Neural cell (in vitro differentiated cells): ENCODE results near the gene NINL.

Experiments used
- CTCF ChIP-seq: fragments of 450-650 bp; IDR thresholded peaks from 2 replicates; pipeline ENCODE4 v1.5.1; 2014; ENCODE audit warnings: antibody characterized with exemption, mild to moderate bottlenecking, moderate library complexity; ENCODE audit not compliant: poor library complexity, severe bottlenecking
- MXI1 ChIP-seq: fragments of 450-650 bp; conservative IDR thresholded peaks from 2 replicates; pipeline ENCODE4 v1.6.1; 2014; ENCODE audit warnings: antibody characterized with exemption, mild to moderate bottlenecking; ENCODE audit not compliant: poor library complexity, severe bottlenecking
- POLR2AphosphoS5 ChIP-seq: IDR thresholded peaks from 2 replicates; pipeline ENCODE4 v1.6.1; 2012

- TF ChIP-seq CTCF: no peak
- no peak for TF ChIP-seq POLR2AphosphoS5
- TF ChIP-seq MXI1: no peak
Observed at GRCh38 chr20:25532015-25532751, 53.1 kb downstream of the NINL start.
